Keratinocyte (primary cell): Measurements from ENCODE around the gene PAX4.

Source experiments
- EZH2 ChIP-seq: IDR thresholded peaks from one replicate; pipeline ENCODE4 v1.6.1; 2012; ENCODE audit warnings: inconsistent platforms, mild to moderate bottlenecking, low read length, moderate library complexity
- TF ChIP-seq, protein P1 (sequence below), 3 experiments: IDR thresholded peaks in 1 of 3; conservative IDR thresholded peaks in 1 of 3; optimal IDR thresholded peaks in 1 of 3; 2 replicates in 2 of 3; 3 replicates in 1 of 3; pipeline versions ENCODE3 to v1.5.1; 2011; ENCODE audit warnings: low read length in 3 of 3, mild to moderate bottlenecking in 3 of 3, moderate library complexity in 2 of 3, control low read depth in 1 of 3, inconsistent platforms in 1 of 3; ENCODE audit not compliant: insufficient read depth in 2 of 3; ENCODE audit errors: extremely low read depth in 1 of 3

DNA sequence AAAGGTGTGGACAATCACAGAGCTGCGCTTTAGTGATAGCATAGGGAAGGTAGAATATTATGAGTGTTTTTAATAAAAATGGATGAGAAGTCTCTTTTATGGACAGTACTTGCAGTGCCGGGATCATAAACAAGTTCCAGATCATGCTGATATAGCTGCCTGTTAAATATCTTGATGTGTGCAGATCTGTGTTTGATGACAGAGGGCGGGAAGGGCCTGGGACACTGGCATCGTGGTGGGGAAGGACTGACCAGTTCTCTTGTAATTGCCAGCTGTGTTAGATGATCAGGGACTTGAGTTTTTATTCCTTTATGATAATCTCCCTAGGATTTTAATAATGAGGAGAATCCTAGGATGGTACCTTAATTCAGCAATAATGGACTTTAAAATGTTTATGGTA lies 48.7 kb upstream of the PAX4 start:
- TF ChIP-seq, protein P1, sequence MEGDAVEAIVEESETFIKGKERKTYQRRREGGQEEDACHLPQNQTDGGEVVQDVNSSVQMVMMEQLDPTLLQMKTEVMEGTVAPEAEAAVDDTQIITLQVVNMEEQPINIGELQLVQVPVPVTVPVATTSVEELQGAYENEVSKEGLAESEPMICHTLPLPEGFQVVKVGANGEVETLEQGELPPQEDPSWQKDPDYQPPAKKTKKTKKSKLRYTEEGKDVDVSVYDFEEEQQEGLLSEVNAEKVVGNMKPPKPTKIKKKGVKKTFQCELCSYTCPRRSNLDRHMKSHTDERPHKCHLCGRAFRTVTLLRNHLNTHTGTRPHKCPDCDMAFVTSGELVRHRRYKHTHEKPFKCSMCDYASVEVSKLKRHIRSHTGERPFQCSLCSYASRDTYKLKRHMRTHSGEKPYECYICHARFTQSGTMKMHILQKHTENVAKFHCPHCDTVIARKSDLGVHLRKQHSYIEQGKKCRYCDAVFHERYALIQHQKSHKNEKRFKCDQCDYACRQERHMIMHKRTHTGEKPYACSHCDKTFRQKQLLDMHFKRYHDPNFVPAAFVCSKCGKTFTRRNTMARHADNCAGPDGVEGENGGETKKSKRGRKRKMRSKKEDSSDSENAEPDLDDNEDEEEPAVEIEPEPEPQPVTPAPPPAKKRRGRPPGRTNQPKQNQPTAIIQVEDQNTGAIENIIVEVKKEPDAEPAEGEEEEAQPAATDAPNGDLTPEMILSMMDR (optimal IDR thresholded peaks at IDR 0.05 in 1 of 3, IDR thresholded peaks at IDR 0.05 in 1 of 3, conservative IDR thresholded peaks at IDR 0.05 in 1 of 3; ENCODE audit: extremely low read depth in 1 of 3, insufficient read depth in 2 of 3, low read length in 3 of 3) = no peak
- no peak for TF ChIP-seq EZH2
